Measurements from ENCODE around the gene NXPH3.
A peak's percentile ranks its signal among the peaks of the same experiment; 100 is the strongest.
"Not testable (repeated sequence)": the region's sequence is repeated elsewhere in the genome, so short reads cannot be mapped to it uniquely, and the experiment has no call there.

NXPH3 gene

DNA sequence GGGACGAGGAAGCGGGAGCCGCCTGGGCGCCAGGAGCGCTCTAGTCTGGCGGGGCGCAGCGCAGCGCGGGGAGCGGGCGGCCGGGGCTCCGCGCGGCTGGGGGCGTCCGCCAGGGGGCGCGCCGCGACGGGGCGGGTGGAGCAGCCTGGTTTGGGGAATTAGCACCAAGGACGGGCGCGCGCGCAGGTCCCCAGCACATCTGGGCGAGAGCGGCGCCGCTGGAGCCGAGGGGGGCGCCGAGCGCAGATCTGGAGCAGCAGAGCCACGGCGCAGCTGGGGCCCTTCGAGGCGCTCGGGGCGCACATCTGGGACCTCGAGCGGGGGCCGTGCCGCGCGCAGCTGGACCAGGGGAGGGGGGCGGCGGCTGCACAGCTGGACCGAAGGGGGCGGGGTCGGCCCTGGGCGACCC is at the start of gene NXPH3:
Gene NXPH3, plus strand, starts transcription at position 193 of the 409 bp plus-strand sequence. CDS start 349 bp downstream, outside the sequence.
- DNase-seq: peak; percentile 43

DNA sequence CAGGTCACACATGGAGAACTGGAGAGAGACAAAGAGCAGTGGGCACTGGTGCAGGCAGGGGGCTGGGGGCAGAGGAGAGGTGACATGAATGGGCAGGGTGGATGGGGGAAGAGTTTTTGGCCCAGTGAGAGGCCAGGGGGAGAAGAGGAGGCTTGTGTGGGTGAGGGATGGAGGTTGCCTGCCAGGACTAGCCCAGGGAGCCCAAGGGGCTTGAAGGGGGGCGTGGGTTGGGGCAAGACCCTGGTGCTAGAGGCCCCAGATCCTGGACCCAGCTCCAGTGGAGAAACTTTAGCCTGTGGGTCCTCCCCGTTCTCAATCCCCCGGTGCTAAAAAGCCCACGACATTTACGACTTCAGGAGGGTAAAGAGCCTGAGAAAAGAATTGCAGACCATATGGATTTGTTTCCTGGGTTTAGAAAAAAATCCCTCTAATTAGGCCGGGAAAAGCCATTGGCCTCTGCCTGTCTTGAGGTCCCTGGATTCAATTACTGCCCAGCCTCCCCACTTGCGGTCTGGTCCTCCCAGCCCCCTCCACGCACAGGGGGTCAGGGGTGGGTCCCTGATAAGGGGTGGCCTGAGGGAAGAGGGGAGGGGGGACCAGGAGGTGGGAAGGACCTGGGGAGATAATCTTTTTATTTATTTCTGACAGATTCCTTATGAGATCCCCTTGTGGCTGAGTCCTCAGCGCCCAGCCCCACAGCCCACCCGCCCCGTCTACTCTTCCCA is 47.6 kb upstream of the NXPH3 start:
- no peak for DNase-seq

DNA sequence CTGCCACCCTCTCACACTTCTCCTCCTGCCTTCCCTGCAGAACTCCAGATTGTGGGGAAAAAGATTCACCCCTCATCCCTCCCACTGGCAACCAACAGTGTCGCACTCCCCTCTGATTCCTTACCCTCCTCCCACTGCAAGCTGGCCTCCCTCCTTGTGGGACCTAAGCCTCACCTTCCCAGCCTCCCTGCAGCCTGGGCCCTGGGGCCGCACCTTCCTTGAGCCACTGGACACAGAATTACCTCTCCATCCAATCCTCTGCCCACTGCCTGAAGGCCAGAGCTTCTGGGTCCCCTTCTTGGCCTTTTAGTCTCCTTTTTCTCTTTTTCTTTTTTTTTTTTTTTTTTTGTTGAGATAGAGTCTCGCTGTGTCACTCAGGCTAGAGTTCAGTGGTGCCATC is 46.7 kb upstream of the NXPH3 start:
- DNase-seq: no peak

DNA sequence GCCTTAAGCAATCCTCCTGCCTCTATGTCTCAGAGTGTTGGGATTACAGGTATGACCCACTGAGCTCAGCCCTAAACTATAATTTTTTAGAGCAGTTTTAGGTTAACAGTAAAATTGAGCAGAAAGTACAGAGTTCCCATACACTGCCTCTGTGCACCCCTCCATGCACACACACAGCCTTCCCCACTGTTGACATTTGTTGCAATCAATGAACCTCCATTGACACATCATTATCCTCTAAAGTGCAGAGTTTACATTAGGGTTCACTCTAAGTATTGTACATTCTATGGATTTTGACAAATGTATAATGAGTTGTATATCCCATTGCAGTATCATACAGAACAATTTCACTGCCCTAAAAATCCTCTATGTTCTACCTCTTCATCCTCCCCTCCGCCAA is 45.6 kb upstream of the NXPH3 start:
- DNase-seq: no peak

DNA sequence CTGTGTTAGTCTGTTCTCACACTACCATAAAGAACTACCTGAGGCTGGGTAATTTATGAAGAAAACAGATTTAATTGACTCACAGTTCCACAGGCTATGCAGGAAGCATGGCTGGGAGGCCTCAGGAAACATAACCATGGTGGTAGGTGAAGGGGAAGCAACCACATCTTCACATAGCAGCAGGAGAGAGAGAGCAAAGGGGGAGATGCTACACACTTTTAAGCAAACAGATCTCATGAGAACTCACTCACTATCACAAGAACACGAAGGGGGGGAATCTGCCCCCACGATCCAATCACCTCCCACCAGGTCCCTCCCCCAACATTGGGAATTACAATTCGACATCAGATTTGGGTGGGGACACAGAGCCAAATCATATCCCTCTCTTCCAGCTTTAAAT is 31.8 kb upstream of the NXPH3 start:
- DNase-seq: no peak

DNA sequence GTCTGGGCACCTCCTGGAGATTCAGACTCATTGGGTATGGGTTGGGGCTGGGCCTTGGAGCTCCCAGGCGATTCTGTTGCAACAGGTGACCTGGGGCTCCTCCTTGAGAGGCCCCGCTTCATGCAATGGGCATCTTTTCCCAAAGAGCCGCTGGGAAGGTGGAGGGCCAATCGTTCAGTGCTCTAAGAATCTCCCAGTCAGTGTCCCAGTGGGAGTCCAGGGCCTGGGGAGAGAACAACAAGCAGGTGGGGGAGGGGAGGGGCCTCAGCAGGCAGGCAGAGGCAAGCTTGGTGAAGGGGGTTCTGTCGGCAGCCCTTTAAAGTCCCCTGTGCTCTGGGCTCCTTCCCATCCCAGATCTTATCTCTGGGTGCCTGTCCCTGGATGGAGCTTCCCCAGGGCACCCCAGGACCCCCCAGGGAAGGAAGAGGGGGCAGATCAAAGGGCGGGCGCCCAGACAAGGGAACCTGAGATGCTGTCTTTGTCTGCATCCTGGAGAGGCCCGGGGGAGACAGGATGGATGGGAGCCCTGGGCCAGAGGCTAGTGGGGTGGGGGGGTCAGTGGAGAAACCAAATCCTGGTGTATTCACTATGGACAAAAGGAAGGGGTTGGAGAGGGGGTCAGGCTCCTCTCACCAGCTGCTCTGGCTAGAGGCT is 30.5 kb upstream of the NXPH3 start:
- no peak for DNase-seq

DNA sequence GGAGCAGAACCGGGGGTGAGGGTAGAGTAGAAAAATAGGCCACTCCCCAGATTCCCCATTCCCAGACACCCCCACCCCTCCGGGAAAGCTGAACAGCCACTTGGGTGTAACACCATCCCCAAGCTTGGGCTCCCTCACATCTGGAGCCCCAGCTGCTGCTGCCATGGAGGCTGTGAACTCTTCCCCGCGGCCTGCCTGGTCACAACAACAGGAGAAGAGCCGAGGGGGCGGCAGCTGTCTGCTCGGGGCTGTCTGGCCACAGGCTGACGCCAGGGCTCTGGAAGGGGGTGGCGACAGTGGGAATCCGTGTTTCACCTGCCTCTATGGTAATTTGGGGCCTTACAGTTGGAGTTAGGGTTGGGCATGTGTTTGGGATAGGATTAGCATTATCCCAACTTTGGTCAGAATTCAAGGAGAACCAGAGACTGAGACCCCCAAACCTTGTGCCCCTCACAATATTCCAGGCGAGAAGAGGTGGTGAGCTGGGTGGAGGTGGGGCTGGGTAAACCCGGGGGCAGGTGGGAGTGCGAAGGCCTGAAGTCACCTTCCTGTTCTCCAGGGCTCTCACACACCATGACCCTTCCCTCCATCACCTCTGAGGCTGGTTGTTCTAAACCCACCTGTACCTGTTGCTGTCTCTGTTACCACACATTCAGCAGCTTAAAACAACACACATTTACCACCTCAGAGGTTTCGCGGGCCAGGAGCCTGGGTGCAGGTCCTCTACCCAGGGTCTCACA is 29.7 kb upstream of the NXPH3 start:
- DNase-seq: no peak

DNA sequence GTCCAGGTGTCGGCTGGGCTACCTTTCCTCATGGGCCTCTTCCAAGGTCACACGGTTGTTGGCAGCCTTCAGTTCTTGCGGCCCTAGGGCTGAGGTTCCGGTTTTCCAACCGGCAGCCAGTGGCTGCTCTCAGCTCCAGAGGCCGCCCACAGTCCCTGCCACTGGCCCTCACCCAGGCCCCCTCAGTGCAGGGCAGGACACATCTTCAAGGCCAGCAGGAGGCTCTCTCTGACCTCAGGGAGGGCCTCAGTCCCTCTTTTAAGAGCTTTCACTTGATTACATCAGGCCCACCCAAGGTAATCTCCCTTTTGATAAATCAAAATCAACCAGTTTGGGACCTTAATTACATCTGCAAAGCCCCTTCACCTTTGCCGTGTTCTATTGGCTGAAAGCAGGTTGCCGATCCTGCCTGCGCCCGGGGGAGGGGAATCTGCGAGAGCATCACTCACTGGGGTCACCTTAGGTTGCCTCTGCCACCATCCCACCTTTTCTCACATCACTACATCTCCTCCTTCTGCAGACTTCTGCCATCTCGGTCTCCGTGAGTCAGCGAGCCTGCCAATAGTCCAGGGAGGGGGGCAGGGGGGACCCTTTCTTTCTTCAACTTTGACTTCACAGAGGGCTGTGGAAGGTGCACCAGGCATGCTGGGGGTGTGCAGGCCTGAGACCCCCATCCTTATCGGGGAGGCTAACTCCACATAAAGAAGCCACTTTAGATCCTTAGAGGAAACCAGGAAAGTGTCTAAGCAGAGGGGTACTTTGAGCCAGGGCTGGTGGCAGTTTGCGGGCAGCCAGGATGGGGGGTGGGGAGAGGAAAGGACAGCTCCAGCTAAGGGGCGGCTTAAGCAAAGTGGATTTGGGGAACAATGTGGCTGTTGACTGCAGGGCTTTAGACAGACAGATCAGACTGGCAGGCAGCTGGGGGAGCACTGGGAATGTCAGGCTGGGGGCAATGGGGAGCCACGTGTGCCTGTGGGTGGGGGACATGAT is 28.8 kb upstream of the NXPH3 start:
- no peak for DNase-seq

DNA sequence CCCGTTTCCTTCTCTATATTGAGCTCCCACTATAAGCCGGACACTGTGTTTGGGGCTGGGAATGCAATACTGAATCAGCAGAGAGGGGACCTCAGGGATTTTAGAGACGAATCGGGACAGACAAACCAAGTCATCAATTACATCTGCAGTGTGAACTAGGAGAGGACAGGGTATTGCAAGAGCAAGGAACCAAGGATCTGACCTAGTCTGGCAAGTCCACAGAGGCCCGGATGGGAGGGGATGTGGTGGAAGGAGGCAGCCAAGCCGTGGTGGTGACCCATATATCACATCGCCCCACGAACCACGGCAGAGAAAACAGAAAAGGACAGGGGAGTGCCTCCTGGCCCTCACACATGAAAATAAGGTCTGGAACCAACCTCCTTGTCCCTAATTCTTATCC is 28.1 kb upstream of the NXPH3 start:
- no peak for DNase-seq

DNA sequence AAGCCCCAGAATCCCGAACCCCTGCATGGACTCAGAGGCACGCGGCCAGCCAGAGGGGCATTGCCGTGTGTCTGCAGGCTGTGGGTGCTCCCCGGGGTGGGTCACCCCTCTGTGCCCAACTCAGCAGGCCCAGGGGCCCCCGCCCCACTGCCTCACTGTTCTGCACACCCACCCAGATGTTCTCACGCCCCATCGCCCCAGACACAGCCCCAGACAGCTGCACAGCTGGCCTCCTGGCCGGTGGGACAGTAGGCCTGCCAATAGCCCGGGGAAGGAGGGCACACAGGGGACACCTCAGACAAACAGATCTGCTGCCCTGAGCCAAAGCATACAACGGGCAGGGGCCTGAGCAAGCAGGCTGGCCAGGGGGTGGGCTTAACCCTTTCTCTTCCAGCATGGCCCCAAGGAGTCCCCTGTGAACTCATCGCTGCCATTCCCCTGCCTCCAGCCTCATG is 27.6 kb upstream of the NXPH3 start:
- no peak for DNase-seq

DNA sequence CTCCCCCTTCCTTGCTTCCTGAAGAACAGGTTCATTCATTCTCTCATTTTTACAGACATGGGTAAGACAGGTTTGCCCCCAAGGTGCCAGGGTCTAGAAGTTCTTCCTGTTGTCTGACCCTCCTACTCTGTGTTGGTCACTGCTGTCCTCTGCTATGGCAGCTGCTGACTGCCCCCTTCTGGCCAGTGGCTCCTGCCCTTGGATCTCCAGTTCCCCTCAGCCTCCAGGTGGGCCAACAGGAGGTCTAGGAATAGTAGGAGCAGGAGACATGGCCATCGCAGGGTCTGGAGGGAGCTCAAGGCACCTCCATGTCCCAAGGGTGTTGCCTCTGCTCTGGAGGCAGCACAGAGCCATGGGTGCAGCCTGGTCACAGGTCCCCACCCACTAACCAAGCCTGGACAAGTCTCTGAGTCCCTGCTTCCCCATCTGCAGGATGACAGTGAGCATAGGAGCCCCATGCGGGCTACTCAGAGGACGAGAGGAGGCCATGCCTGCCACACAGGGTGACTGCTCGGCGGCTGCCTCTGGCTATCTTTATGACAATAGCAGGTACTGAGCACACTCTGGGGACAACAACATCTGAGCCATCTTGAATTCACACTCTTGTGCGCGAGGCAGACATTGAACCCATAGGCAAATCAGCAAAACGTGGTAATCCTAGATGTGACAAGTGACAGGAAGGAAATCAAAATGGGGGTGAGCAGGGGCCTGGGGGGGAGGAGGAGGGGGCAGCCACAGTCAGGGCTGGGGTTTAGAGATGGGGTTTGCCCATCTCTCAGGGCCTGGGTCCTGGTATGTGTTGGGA is 27.0 kb upstream of the NXPH3 start:
- no peak for DNase-seq

DNA sequence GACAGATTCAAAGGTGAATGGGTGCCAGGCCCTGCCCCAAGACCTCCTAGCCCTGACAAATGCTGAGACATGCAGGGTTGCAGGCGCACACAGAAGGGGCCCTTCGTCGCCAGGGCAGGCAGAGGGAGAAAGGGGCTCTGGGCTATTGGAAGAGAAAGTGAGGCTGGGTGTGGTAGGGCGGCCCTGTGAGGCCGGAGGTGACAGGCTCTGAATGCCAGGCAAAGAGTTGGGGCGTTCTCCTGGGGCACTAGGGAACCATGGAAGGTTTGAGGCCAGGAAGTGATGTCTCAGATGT is 26.4 kb upstream of the NXPH3 start:
- no peak for DNase-seq

DNA sequence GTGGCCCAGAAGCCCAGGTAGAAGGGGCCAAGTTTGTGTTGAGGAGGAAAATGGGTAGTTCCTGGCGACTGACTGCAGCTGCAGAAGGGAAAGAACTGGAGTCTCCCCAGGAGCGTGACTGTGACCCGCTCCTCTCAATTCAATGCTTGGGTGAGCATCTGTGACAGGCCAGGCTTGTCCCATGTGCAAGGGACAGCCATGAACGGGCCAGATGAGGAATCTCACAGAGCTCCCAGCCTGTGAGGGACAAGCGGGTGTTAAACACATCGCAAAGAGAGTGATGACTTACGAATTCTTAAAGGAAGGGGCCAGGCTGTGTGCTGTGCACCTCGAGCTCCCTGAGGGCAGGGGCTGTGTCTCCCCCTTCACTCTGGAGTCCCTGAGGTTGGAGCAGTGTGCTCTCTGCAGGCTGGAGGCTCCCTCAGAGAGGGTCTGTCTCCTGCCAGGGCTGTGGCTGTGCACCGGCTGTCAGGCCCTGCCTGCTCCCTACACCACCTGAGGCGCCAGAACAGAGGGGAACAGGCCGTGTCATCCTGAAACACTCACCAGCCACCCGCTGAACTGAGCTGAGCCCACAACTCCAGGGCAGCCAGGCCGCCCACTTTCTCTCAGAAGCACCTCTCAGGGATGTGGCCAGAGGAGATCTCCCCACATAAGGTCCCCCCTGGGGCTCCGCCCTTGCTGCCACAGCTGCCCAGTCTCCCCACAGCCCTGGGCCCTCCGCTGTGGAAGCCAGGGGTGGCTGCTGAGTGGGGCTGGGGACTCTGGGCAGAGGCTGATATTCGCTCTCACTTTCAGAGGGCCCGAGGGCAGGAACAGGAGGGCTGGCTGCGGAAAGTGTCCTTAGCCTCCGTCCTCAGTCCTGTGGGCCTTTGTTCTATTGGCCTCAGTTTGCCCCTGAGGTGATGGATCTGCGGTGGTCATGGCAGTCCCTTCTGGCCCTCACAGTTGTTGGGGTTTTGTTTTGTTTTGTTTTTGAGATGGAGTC is 25.7 kb upstream of the NXPH3 start:
- no peak for DNase-seq

DNA sequence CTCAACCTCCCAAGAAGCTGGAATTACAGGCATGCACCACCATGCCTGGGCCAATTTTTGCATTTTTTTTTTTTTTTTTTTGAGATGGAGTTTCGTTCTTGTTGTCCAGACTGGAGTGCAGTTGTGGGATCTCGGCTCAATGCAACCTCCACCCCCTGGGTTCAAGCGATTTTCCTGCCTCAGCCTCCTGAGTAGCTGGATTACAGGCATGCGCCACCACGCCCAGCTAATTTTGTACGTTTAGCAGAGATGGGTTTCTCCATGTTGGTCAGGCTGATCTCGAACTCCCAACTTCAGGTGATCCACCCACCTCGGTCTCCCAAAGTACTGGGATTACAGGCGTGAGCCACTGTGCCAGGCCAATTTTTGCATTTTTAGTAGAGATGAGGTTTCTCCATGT is 24.9 kb upstream of the NXPH3 start:
- not testable (repeated sequence) for DNase-seq

DNA sequence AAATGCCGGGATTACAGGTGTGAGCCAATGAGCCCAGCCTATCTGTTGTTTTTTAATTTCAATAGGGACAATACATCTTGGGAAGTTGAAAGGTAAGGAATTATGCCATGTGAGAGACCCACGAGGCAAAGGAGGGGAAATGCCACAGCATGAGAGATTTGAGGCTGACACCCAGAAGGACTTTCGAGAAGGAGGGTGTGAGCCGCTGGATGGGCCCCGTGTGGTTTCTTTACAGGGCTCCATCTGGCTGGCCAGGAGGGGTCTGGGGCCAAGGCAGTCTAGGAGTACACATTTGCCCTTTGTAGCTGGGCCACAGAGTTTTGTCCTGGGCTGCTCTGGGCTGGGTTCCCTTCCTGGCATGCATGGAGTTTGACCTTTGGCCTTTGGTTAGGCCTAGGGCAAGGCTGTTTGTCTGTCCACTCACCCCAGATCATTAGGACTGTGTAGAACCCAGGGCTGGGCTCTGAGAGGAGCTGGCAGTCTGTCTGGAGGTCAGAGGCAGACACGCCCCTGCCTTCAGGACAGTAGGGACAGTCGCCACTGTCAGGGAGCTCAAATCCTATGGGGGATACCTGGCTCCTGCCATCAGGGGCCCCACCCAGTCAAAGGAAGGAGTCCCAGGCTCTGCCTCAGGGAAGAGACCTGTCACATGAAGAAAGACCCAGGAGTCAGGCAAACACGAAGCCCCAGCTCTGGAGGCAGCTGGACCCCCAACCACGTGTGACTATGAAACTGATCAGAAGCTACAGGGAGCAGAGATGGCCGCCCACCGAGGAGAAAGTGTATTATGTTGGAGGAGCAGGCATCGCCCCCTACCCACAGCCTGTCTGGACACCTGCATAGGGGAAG is 24.2 kb upstream of the NXPH3 start:
- no peak for DNase-seq

DNA sequence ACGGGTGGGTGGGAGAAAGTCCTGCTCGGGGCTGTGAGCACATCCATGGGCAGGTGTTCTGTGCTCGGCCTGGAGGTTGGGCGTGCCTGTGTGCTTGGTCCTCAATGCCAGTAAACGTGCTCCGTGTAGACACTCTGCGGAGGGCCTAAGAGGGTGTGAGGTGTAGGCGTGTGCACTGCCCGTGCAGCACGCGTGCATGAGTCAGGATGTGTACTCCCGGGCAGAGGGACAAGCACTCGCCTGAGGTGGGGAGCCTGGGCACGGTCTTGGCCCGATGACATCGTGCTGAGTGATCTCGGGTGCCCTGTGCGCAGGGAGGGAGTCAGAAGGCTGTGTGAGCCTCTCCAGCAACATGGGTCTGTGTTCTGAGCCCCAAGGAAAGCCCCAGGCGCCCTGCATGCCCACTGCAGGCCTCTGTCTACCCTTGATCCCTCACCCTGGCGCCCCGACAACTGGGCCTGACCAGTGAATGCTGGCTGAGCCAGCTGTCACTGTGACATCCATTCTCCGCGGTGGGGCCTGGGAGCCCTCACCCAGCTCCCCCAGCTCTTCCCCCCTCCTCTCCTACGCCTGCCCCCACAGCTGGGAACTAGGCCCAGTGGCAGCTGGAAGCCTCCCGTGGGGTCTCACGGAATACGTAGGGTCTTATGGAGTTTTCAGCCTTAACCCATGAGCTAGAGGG is 23.5 kb upstream of the NXPH3 start:
- no peak for DNase-seq

DNA sequence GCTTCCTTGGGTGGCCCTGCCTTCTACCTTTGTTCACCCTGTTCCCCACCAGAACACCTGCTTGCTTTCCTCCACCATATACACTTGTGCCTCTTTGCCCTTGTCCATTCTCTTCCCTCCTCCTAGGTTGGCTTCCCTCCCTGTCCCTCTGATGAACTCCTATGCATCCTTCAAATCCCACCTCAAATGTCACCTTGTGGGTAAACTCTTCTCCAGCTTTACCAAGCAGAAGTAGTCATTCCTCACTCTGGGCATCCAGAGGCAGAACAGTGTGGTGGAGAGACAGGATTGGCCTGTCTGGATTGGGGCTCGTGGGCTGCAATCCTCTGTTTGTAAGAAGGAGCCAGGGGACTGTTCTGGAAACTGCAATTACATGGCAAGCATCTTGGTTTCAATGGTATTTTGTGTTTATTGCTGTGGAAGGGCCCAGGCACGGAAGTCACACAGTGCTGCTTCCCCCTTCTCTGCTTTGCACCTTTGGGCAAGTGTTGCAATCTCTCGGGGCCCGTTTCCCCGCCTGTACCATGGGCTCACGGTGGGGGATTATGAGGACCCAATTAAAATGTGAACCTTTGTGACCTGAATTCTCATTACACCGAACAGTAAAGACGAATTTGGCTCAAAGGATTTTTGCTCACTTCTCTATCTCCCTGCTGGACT is 21.9 kb upstream of the NXPH3 start:
- DNase-seq: no peak

DNA sequence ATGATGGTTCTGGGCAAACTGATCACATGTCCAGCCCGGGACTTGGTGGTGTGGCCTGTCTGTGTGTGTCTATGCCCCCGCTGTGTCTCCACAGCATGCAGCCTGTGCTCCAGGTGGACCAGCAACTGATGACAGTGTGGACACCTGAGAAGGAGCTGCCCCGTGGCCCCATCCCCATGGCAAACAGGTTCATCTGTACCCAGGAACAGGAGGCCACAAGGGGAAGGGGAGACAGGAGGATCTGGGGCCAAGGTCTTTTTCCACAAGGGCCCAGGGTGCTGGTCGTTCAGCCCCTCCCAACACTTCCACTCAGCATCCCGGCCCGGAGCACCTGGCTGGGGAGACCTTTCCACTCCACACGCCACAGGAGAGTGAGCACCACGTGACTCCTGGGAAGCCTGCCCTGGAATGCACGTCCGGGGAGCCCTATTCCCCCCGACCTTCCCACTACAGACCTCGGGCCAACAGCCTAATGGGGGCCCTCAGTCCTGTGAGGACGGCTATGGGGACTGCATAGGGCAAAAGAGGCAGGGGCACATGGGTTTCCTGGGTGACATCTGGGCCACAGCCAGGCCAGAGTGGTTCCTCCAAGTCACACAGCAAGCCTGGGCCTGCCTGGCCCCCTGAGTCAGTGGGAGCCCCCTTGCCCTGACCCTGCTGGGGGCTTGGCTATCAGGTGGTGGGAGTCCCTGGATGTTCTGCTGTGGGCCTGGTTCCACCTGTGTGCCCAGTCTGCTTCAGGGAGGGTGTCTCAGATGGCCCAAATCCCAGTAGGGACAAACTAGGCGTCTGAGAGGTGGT is 20.8 kb upstream of the NXPH3 start:
- no peak for DNase-seq
